KBM-7 (cell line): ENCODE results near the gene ADAD2.
A peak's percentile ranks its signal among the peaks of the same experiment; 100 is the strongest.

Experiments
- DNase-seq: peaks from one replicate; pipeline ENCODE4 v3.0.0-alpha.2; 2015
- in situ Hi-C: fragments of 300-500 bp; cut with MboI; formaldehyde crosslinking; loops from 2 replicates; pipeline ENCODE4 v1.14.3; 2020; ENCODE audit warnings: low sequenced_read_pairs, low pct_unique_long_range_greater_than_20kb, mixed read lengths

The ADAD2 gene

GRCh38 chr16:84190731-84191388 is at the start of gene ADAD2:
ADAD2 (plus strand) TSS chr16:84191157; CDS start chr16:84191231, 74 bp downstream.
- in situ Hi-C loops: no loop called here

GRCh38 chr16:84143081-84143480 is 47.9 kb upstream of the ADAD2 start:
- in situ Hi-C loops: no loop called here
- no peak for DNase-seq

More at GRCh38 chr16:84190731-84191388, at the start of gene ADAD2:
- no peak for DNase-seq

- in situ Hi-C loops: no loop called here
- DNase-seq: no peak
These were observed 47.2 kb upstream of the ADAD2 start for GRCh38 chr16:84143784-84144199.

- in situ Hi-C loops: no loop called here
These were observed 46.6 kb upstream of the ADAD2 start for GRCh38 chr16:84144209-84144858.

GRCh38 chr16:84144859-84145639 is 45.9 kb upstream of the ADAD2 start, which contains the start of the genes DNAAF1 and HSDL1:
DNAAF1 (plus strand) TSS chr16:84145308; CDS start chr16:84145441, 133 bp downstream.
HSDL1 (minus strand) TSS chr16:84145177; CDS start chr16:84131321, 13,856 bp downstream.
- peak; percentile 86 for DNase-seq
- in situ Hi-C loops: no loop called here

More at GRCh38 chr16:84144209-84144858, 46.6 kb upstream of the ADAD2 start:
- peak; percentile 36 for DNase-seq

- in situ Hi-C loops: no loop called here
- no peak for DNase-seq
These were observed 40.0 kb upstream of the ADAD2 start for GRCh38 chr16:84150926-84151325.

- DNase-seq: no peak
- in situ Hi-C loops: no loop called here
These were observed 37.2 kb upstream of the ADAD2 start for GRCh38 chr16:84153660-84154214.

- in situ Hi-C loops: no loop called here
- DNase-seq: no peak
These were observed 35.7 kb upstream of the ADAD2 start for GRCh38 chr16:84155226-84155625.

- no peak for DNase-seq
- in situ Hi-C loops: no loop called here
These were observed 35.2 kb upstream of the ADAD2 start for GRCh38 chr16:84155771-84156170.

- in situ Hi-C loops: no loop called here
These were observed 34.6 kb upstream of the ADAD2 start for GRCh38 chr16:84156342-84156784.

GRCh38 chr16:84159007-84159406 is 31.9 kb upstream of the ADAD2 start:
- no peak for DNase-seq
- in situ Hi-C loops: no loop called here

More at GRCh38 chr16:84156342-84156784, 34.6 kb upstream of the ADAD2 start:
- no peak for DNase-seq

- DNase-seq: no peak
- in situ Hi-C loops: no loop called here
These were observed 31.2 kb upstream of the ADAD2 start for GRCh38 chr16:84159800-84160199.

GRCh38 chr16:84161037-84161436 is 29.9 kb upstream of the ADAD2 start:
- in situ Hi-C loops: no loop called here
- no peak for DNase-seq

- DNase-seq: no peak
- in situ Hi-C loops: no loop called here
These were observed 29.2 kb upstream of the ADAD2 start for GRCh38 chr16:84161801-84162200.

- DNase-seq: no peak
- in situ Hi-C loops: no loop called here
These were observed 25.2 kb upstream of the ADAD2 start for GRCh38 chr16:84165746-84166145.

GRCh38 chr16:84166796-84167695 is 23.9 kb upstream of the ADAD2 start:
- in situ Hi-C loops: no loop called here
- no peak for DNase-seq

GRCh38 chr16:84169765-84170310 is 21.1 kb upstream of the ADAD2 start:
- DNase-seq: no peak
- in situ Hi-C loops: no loop called here

GRCh38 chr16:84174396-84174795 is 16.6 kb upstream of the ADAD2 start:
- DNase-seq: no peak
- in situ Hi-C loops: no loop called here
